ENCODE data around the gene POMGNT2. TPM values are rescaled to one million over a fixed set of nuclear protein-coding genes. Genes with fewer than 3 reads are reported as not detected.

The POMGNT2 gene
- total RNA-seq = 7.2 and 9.8 TPM in 2 replicates

DNA sequence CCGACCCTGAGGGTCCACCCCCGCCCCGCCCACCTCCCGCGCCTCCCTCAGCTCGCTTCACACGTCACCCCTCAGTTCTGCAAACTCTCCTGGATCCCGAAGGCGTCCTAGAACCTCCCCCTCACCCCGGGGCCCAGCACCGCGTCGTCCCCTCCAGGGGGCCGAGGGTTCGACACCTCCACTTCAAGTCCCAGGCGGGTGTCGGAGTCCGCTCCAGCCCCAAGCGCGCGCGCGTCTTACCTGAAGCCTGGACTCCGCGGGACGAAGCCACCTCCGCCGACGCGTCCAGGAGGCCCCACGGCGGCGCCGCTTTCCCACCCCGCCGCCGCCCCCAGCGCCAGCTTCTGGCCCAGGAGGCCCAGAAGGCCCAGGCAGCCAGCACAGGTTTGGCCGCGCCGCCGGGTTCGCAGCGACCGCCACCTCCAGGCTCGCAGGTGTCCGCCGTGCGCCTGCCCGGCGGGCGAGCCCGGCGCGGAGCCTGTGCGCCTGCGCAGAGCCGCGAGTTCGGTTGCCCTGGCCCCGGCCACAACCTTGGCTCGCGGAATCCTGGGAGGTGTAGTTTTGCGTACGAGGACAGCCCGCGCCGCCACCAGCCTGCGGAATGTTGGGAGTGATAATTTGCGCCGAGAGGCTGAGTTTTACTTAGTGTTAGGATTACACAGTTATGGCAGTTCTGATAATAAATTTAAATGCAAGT is at the start of gene POMGNT2:
Gene POMGNT2 (minus strand): TSS at position 484 of the 697 bp plus-strand sequence. CDS start 24,648 bp downstream, outside the sequence.

Other genes starting within 250 kb of the POMGNT2 start
- gene CYP8B1, start 230.2 kb downstream of the POMGNT2 start, total RNA-seq = not detected in 2 replicates
- gene ZNF662, start 199.9 kb downstream of the POMGNT2 start, total RNA-seq = 1.1 and 2.4 TPM in 2 replicates
- gene GASK1A, start 126.8 kb downstream of the POMGNT2 start, total RNA-seq = not detected in 2 replicates
- gene SNRK, start 180.5 kb upstream of the POMGNT2 start, total RNA-seq = 347 and 349 TPM in 2 replicates